Stimulated activated CD8-positive, alpha-beta memory T cell treated with anti-CD3 and anti-CD28 coated beads, Interleukin-4, amount 100 ng/mL, for 48 hours (primary cell): ENCODE measurements around the gene OPHN1.

ENCODE experiments used
- DNase-seq: peaks from one replicate; pipeline ENCODE4 v3.0.0-alpha.2; 2020

The OPHN1 gene

DNA sequence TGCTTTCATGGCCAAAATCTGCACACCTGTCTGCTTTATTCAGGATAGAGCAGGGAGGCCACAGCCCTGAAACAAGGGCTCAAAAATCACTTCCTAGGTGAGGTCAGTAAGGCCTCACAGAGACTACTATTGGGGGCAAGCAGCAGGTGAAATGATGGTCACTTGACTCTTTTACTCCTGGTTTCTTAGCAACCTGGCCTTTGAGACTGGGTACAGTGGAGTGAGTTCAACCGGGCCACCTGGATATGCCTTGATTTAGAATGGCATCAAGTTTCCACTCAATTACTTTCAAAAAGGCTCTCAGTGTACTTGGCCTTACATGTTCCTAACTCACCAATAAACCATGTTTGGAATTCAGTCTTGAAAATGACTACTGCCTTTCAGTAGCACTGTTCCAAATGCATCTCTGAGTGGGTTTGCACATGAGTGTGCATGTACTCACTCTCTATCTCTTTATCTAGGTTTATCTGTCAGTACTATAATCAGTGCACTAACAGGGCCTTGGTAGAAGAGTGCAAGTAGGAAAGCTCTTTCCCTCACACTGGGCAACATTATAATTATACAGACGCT is 388.2 kb downstream of the OPHN1 start:
- no peak for DNase-seq

DNA sequence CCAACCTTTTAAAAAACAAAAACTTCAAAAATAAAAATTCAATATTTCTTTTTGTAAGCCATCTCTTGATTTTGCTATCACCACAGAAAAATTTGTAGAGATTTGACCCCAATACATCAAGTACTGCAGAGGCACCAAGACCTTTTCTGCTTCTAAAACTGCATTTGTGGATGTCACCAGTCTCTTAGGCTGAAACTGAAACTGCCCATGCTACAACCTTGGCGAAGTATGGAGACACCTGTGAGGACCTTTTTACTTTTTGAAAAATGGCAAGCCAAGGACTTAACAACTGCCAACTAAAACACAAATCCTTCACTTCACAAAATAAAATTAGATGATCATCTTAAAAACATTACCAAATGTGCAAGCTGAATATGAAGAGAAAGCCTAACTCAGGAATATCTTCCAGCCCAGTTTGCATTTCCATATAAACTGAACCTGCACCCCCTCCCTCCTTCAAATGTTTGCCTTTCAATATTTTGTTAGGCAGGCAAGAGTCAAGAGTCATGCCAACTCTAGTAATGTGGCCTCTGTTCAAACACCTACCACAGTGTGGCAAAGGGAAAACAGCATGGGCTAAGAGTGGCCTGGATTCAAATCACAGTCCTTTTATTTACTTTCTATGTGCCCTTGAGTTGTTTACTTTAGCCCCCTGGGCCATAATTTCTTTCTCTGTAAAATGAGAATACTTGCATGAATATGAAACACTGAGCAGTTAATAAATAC is 389.4 kb downstream of the OPHN1 start:
- no peak for DNase-seq

DNA sequence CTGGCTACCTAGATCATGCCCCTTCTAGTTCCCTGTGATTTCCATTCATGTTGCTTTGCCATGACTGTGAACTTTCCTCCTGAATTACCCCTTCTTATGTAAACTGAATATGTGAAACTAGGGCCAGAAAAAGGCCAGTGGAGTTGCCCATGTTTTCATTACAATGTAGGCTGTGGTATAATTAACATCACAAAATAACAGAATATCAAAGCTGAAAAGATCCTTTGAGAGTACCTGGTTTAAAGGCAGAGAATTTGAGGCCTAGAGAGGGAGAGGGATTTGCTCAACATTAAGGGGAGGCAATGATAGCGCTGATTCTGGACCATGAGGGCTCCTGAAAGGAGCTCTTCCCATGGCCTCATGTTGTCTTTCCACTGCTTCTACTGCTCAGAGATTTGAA is 392.2 kb downstream of the OPHN1 start:
- no peak for DNase-seq

DNA sequence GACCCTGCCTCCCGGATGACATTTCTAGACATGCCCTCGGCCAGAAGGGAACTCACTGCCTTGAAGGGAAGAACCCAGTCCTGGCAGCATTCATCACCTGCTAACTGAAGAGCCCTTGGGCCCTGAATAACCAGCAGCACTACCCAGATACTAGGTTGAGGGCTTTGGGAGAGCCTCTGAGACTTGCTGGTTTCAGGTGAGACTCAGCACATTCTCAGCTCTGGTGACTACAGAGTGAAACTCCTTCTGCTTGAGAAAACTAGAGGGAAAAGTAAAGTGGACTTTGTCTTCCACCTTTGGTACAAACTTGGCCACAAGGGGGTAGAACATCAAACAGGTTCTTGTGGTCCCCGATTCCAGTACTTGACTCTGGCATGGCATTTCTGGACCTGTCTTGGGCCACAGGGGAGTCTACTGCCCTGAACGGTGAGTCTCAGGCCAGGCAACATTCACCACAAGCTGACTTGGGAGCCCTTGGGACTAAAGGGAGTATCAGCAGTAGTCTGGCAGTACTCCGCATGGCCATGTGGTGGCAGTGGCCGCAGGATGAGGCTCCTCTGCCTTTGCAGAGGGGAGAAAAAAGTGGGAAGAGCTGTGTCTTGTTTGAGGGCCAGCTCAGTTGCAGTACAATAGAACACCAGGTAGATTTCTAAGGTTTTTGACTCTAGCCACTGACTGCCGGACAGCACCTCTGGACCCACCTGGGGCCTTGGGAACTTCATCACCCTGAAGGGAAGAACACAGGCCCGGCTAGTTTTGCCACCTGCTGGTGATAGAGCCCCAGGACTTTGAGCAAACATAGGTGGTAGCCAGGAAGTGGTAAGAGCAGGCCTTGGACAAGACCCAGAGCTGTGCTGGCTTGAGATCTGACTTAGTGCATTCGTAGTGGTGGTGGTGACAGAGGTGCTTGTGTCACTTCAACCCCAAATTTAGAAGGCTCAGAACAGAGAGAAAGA is 414.8 kb downstream of the OPHN1 start:
- peak; percentile 22 for DNase-seq

DNA sequence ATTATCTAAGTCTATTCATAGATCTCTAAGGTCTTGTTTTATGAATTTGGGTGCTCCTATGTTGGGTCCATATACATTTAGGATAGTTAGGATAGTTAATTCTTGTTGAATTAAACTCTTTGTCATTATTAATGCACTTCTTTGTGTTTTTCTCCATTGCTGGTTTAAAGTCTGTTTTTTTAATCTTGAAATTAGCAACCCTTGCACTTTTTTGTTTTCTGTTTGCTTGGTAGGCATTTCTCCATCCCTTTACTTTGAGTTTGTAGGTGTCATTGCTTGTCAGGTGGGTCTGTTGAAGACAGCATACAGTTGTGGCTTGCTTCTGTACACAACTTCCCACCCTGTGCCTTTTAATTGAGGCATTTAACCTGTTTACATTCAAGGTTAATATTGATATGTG is 434.8 kb downstream of the OPHN1 start:
- no peak for DNase-seq
